Measurements from ENCODE around the gene POPDC3.
"Not testable (repeated sequence)": the region's sequence is repeated elsewhere in the genome, so short reads cannot be mapped to it uniquely, and the experiment has no call there.

Gene POPDC3

GRCh38 chr6:105179244-105180065 is at the start of gene POPDC3:
Gene POPDC3 (minus strand): TSS chr6:105180014. CDS start chr6:105161909, 18,105 bp downstream.
- Mint-ChIP-seq H3K27ac (no peak within 1 kb of the TSS), H3K36me3 (ENCODE audit: low read depth) (no peaks in the 10 kb centered on the region), H3K4me3 (no peak within 1 kb of the TSS), H3K9me3 (no peaks in the 10 kb centered on the region), H3K4me1 (ENCODE audit: low read depth) (peaks cover 5% of the 10 kb centered on the region), H3K27me3 (peaks cover 64% of the 10 kb centered on the region)
- intact Hi-C loops (cut with micrococcal nuclease) = no loop called here

- intact Hi-C loops (cut with micrococcal nuclease) = no loop called here
- peaks cover 1% of the 10 kb centered on the region for H3K27me3 Mint-ChIP-seq
- H3K9me3 Mint-ChIP-seq = no peaks in the 10 kb centered on the region
- no peaks in the 10 kb centered on the region for H3K4me1 Mint-ChIP-seq (ENCODE audit: low read depth)
- H3K4me3 Mint-ChIP-seq = no peak overlapping the region
- H3K36me3 Mint-ChIP-seq (ENCODE audit: low read depth) = no peaks in the 10 kb centered on the region
- H3K27ac Mint-ChIP-seq = no peak overlapping the region
Observed at GRCh38 chr6:105227295-105227767, 47.5 kb upstream of the POPDC3 start.

- Mint-ChIP-seq H3K27ac (no peak overlapping the region), H3K36me3 (ENCODE audit: low read depth) (no peaks in the 10 kb centered on the region), H3K27me3 (peaks cover 1% of the 10 kb centered on the region), H3K4me3 (no peak overlapping the region), H3K4me1 (ENCODE audit: low read depth) (no peaks in the 10 kb centered on the region), H3K9me3 (no peaks in the 10 kb centered on the region)
- intact Hi-C loops (cut with micrococcal nuclease) = no loop called here
Observed at GRCh38 chr6:105226598-105227294, 46.9 kb upstream of the POPDC3 start.

GRCh38 chr6:105223242-105223641 is 43.4 kb upstream of the POPDC3 start:
- Mint-ChIP-seq H3K27ac (no peak overlapping the region), H3K4me1 (ENCODE audit: low read depth) (no peaks in the 10 kb centered on the region), H3K9me3 (no peaks in the 10 kb centered on the region), H3K36me3 (ENCODE audit: low read depth) (no peaks in the 10 kb centered on the region), H3K4me3 (no peak overlapping the region), H3K27me3 (no peaks in the 10 kb centered on the region)
- intact Hi-C loops (cut with micrococcal nuclease) = no loop called here

GRCh38 chr6:105221219-105221618 is 41.4 kb upstream of the POPDC3 start:
- H3K4me3 Mint-ChIP-seq; H3K9me3 Mint-ChIP-seq; H3K27ac Mint-ChIP-seq; H3K36me3 Mint-ChIP-seq (ENCODE audit: low read depth); intact Hi-C loops (cut with micrococcal nuclease); H3K4me1 Mint-ChIP-seq (ENCODE audit: low read depth); H3K27me3 Mint-ChIP-seq: not testable (repeated sequence)

- Mint-ChIP-seq H3K4me1 (ENCODE audit: low read depth) (no peaks in the 10 kb centered on the region), H3K9me3 (no peaks in the 10 kb centered on the region), H3K27me3 (no peaks in the 10 kb centered on the region), H3K36me3 (ENCODE audit: low read depth) (no peaks in the 10 kb centered on the region), H3K4me3 (no peak overlapping the region), H3K27ac (no peak overlapping the region)
- intact Hi-C loops (cut with micrococcal nuclease) = no loop called here
Observed at GRCh38 chr6:105220186-105220585, 40.4 kb upstream of the POPDC3 start.

- H3K9me3 Mint-ChIP-seq; H3K4me3 Mint-ChIP-seq; H3K36me3 Mint-ChIP-seq (ENCODE audit: low read depth); H3K4me1 Mint-ChIP-seq (ENCODE audit: low read depth); H3K27ac Mint-ChIP-seq; intact Hi-C loops (cut with micrococcal nuclease); H3K27me3 Mint-ChIP-seq: not testable (repeated sequence)
Observed at GRCh38 chr6:105219218-105219617, 39.4 kb upstream of the POPDC3 start.

GRCh38 chr6:105215506-105215905 is 35.7 kb upstream of the POPDC3 start:
- Mint-ChIP-seq H3K4me1 (ENCODE audit: low read depth) (no peaks in the 10 kb centered on the region), H3K27ac (no peak overlapping the region), H3K36me3 (ENCODE audit: low read depth) (no peaks in the 10 kb centered on the region), H3K27me3 (peaks cover 2% of the 10 kb centered on the region), H3K9me3 (no peaks in the 10 kb centered on the region), H3K4me3 (no peak overlapping the region)
- intact Hi-C loops (cut with micrococcal nuclease) = no loop called here

GRCh38 chr6:105214668-105215067 is 34.9 kb upstream of the POPDC3 start:
- Mint-ChIP-seq H3K36me3 (ENCODE audit: low read depth) (no peaks in the 10 kb centered on the region), H3K27me3 (peaks cover 2% of the 10 kb centered on the region), H3K4me3 (no peak overlapping the region), H3K27ac (no peak overlapping the region), H3K9me3 (no peaks in the 10 kb centered on the region), H3K4me1 (ENCODE audit: low read depth) (no peaks in the 10 kb centered on the region)
- intact Hi-C loops (cut with micrococcal nuclease) = no loop called here

GRCh38 chr6:105213272-105213671 is 33.5 kb upstream of the POPDC3 start:
- intact Hi-C loops (cut with micrococcal nuclease) = no loop called here
- no peaks in the 10 kb centered on the region for H3K4me1 Mint-ChIP-seq (ENCODE audit: low read depth)
- peaks cover 2% of the 10 kb centered on the region for H3K27me3 Mint-ChIP-seq
- H3K4me3 Mint-ChIP-seq = no peak overlapping the region
- no peaks in the 10 kb centered on the region for H3K9me3 Mint-ChIP-seq
- no peak overlapping the region for H3K27ac Mint-ChIP-seq
- no peaks in the 10 kb centered on the region for H3K36me3 Mint-ChIP-seq (ENCODE audit: low read depth)

- Mint-ChIP-seq H3K27ac (no peak overlapping the region), H3K9me3 (no peaks in the 10 kb centered on the region), H3K4me1 (ENCODE audit: low read depth) (no peaks in the 10 kb centered on the region), H3K27me3 (peaks cover 2% of the 10 kb centered on the region), H3K36me3 (ENCODE audit: low read depth) (no peaks in the 10 kb centered on the region), H3K4me3 (no peak overlapping the region)
- intact Hi-C loops (cut with micrococcal nuclease) = no loop called here
Observed at GRCh38 chr6:105212587-105212986, 32.8 kb upstream of the POPDC3 start.

GRCh38 chr6:105211831-105212230 is 32.0 kb upstream of the POPDC3 start:
- peaks cover 2% of the 10 kb centered on the region for H3K27me3 Mint-ChIP-seq
- intact Hi-C loops (cut with micrococcal nuclease) = no loop called here
- H3K4me3 Mint-ChIP-seq = no peak overlapping the region
- H3K4me1 Mint-ChIP-seq (ENCODE audit: low read depth) = no peaks in the 10 kb centered on the region
- H3K27ac Mint-ChIP-seq = no peak overlapping the region
- no peaks in the 10 kb centered on the region for H3K9me3 Mint-ChIP-seq
- H3K36me3 Mint-ChIP-seq (ENCODE audit: low read depth) = no peaks in the 10 kb centered on the region

GRCh38 chr6:105210932-105211531 is 31.2 kb upstream of the POPDC3 start:
- intact Hi-C loops (cut with micrococcal nuclease) = no loop called here

GRCh38 chr6:105209950-105210706 is 30.3 kb upstream of the POPDC3 start:
- H3K4me3 Mint-ChIP-seq = no peak overlapping the region
- no peaks in the 10 kb centered on the region for H3K36me3 Mint-ChIP-seq (ENCODE audit: low read depth)
- H3K9me3 Mint-ChIP-seq = no peaks in the 10 kb centered on the region
- intact Hi-C loops (cut with micrococcal nuclease) = no loop called here
- H3K27me3 Mint-ChIP-seq = peaks cover 4% of the 10 kb centered on the region
- no peak overlapping the region for H3K27ac Mint-ChIP-seq
- no peaks in the 10 kb centered on the region for H3K4me1 Mint-ChIP-seq (ENCODE audit: low read depth)

More at GRCh38 chr6:105210932-105211531, 31.2 kb upstream of the POPDC3 start:
- H3K27me3 Mint-ChIP-seq = peaks cover 2% of the 10 kb centered on the region
- no peak overlapping the region for H3K27ac Mint-ChIP-seq
- no peak overlapping the region for H3K4me3 Mint-ChIP-seq
- H3K9me3 Mint-ChIP-seq = no peaks in the 10 kb centered on the region
- no peaks in the 10 kb centered on the region for H3K36me3 Mint-ChIP-seq (ENCODE audit: low read depth)
- no peaks in the 10 kb centered on the region for H3K4me1 Mint-ChIP-seq (ENCODE audit: low read depth)
